Measurements from ENCODE around the gene SKIDA1.

- TF ChIP-seq CTCF (conservative IDR thresholded peaks at IDR 0.05 in 1 of 2, IDR thresholded peaks at IDR 0.05 in 1 of 2; ENCODE audit: extremely low read depth in 1 of 2, insufficient read depth in 1 of 2, low read depth in 1 of 2, low read length in 2 of 2) (no peak), EZH2 (IDR thresholded peaks at IDR 0.05; ENCODE audit: borderline replicate concordance, low read length) (no peak)
Observed at GRCh38 chr10:21516242-21517131, 9.0 kb downstream of the SKIDA1 start.
